NK-92 (cell line): ENCODE results near the gene OR51V1.
"Not testable (repeated sequence)": the region's sequence is repeated elsewhere in the genome, so short reads cannot be mapped to it uniquely, and the experiment has no call there.

Source experiments
- DNase-seq: peaks from one replicate; lab custom pipeline; 2025; ENCODE audit not compliant: unreplicated experiment; lab: John Stamatoyannopoulos, UW

OR51V1 gene, protein sequence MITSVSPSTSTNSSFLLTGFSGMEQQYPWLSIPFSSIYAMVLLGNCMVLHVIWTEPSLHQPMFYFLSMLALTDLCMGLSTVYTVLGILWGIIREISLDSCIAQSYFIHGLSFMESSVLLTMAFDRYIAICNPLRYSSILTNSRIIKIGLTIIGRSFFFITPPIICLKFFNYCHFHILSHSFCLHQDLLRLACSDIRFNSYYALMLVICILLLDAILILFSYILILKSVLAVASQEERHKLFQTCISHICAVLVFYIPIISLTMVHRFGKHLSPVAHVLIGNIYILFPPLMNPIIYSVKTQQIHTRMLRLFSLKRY

DNA sequence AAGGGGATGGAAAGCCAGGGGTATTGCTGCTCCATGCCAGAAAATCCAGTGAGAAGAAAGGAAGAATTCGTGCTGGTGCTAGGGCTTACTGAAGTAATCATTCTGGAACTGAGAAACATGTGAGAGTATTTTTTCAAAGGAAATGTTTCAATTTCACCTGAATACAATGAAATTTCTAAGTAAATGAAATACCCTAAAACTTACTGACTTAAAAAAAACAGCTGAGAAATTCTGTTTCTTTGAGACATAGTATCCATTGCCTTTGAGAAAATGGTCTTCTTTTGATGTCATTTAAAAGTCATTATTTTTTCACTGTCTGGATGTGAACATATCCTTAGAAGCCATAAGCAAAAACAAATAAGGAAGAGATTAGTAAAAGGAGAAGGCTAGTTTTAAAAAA, at the start of gene OR51V1:
OR51V1 (minus strand) TSS at position 101 of the 400 bp plus-strand sequence; CDS start at position 101, 0 bp downstream.
- DNase-seq = no peak

DNA sequence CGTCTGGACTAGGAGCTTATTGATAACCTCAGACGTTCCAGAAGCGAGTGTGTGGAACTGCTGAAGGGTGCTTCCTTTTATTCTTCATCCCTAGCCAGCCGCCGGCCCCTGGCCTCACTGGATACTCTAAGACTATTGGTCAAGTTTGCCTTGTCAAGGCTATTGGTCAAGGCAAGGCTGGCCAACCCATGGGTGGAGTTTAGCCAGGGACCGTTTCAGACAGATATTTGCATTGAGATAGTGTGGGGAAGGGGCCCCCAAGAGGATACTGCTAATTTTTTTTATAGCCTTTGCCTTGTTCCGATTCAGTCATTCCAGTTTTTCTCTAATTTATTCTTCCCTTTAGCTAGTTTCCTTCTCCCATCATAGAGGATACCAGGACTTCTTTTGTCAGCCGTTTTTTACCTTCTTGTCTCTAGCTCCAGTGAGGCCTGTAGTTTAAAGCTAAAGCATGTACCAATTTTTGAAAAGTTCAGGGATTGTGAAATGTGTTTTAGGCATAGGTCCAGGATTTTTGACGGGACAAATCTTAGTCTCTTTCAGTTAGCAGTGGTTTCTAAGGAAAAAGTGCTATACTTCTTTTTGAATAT, 49.4 kb upstream of the OR51V1 start, which contains the start of gene HBG1:
HBG1 (minus strand) TSS at position 51 of the 590 bp plus-strand sequence. CDS start 53 bp downstream, outside the sequence.
- not testable (repeated sequence) for DNase-seq

DNA sequence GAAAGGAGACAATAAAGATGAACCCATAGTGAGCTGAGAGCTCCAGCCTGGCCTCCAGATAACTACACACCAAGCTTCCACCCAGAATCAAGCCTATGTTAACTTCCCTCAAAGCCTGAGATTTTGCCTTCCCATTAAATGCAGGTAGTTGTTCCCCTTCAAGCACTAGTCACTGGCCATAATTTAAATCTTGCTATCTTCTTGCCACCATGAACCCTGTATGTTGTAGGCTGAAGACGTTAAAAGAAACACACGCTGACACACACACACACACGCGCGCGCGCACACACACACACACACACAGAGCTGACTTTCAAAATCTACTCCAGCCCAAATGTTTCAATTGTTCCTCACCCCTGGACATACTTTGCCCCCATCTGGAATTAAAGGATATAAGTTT, 48.0 kb upstream of the OR51V1 start:
- DNase-seq = not testable (repeated sequence)

DNA sequence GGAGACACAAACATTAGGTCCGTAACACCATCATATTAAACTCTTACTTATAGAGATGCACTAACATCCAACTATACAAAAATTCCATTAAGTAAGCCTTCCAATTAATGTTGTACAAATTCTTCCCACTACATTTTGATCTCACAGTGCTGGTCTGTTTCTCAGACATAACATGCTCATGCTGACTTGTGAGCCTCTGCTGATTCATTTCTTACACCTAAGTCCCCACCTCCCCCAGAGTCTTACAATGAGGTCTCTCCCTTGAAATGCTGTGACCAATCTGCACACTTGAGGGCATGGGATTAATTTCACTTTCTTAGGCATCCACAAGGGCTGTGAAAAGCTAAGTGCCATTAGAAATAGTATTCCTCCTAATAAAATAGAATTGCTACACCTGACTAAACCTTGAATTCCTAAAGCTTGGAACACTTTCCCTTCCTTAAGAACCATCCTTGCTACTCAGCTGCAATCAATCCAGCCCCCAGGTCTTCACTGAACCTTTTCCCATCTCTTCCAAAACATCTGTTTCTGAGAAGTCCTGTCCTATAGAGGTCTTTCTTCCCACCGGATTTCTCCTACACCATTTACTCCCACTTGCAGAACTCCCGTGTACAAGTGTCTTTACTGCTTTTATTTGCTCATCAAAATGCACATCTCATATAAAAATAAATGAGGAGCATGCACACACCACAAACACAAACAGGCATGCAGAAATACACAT, 47.1 kb upstream of the OR51V1 start:
- no peak for DNase-seq

DNA sequence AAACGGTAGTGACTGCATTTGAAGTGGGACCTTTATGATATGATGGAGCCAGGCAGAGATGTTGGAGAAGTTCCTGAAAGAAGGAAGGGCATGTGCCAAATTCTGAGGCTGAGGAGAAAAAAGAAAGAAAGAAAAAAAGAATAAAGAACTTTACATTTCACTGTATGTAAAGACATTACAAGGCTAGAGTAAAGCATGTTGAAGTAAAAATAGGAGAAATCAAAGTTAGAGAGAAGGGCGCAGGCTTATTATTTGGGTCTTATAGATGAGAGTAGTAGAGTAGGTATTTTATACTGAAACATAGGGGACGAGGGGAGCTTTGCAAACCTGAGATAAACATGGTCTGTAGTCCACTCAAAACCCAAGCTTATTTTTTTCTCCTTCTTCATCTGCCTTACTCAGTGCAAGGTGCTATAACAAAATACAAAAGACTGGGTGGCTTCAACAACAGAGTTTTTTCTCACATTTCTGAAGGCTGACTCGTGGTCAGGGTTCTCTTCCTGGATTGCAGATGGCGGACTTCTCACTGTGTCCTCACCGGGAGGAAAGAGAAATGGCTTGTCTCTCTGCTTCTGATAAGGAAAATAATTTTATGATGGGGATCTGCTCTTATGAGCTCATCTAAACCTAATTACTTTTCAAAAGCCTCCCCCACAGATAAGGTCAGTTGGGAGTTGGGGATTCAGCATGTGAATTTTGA, 46.4 kb upstream of the OR51V1 start:
- no peak for DNase-seq

DNA sequence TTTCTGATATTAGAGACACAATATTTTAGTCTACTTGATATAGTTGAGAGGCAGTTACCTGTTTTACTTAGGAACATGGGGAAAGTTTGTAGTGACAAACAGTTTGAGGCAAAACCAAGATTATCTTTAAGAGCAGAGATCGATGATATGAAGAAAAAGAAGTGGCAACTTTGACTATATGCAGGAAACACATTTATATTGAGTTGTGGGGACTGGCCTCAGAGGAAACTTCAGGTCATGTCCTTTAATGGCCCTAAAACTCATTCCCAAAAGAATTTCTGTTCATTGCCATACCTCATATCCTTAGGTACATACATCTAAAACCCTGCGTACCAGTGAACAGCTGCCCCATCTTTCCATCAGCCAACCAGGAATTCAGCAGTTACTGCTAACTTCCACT, 44.7 kb upstream of the OR51V1 start:
- DNase-seq = no peak

DNA sequence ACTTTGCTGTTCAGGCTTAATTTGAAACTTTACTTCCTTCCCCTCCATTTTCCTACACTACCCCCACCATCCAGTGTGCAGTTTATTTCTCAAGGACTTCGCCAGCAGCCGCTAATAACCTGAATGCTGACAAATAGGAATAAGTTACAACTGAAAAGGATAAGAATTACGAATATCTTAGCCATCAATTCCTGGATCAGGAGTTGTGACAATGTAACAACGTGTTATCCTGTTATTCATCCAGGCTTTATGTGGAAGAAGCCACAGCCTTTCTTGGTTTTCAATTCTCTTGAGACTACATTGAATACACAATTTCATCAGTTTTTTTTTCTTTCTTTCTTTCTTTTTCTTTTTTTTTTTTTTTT, 43.3 kb upstream of the OR51V1 start:
- no peak for DNase-seq

DNA sequence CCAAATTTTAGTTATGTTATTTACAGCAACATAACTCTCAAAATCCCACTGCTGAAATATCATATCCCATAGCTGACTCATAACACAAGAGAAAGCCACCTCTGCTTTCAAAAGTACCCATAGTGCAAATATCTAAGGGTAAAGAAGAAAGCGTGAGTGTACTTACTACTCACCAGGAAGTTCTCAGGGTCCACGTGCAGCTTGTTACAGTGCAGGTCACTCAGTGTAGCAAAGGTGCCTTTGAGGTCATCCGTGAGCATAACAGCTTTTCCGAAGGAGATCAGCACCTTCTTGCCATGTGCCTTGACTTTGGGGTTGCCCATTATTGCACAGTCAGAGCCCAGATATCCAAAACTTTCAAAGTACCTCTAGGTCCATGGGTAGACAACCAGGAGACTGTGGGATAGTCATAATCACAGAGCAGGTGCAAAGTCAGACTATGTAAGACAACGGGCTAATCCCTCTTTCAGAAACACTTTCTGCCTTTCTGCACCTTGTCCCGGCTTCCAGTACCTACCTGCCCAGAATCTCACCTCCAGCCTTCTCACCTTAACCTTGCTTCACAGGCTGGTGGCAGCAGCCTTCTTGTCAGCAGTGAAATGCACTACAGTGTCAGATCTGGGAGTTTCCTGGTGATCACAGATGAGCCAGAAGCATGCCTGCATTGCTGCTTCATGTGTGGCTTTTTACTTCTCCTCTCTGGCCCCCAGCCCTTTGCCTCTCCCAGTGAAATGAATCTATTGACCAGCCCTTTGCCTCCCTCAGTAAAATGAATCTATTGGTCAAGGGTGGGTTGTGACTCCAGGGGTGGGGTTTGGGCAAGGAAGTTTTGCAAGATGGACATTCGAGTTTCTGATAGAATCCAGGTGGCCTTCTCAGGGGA, 42.7 kb upstream of the OR51V1 start:
- DNase-seq = no peak

DNA sequence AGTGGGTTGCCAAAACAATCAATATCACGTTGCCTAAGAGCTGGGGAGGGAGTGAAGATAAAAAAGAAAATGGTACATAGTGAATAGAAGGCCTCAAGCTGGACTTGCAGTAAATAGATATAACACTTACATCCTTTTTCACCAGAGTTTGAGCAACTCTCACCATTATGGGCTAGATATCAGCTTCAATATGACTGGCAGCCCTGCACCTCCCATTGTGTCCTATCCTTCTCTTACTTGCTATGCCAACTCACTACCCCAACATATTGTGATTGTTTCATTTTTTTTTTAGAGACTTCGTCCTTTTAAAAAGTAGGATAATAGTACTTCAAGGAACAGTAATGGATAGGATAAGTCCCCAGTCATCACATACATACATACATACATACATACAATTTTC, 41.7 kb upstream of the OR51V1 start:
- no peak for DNase-seq

DNA sequence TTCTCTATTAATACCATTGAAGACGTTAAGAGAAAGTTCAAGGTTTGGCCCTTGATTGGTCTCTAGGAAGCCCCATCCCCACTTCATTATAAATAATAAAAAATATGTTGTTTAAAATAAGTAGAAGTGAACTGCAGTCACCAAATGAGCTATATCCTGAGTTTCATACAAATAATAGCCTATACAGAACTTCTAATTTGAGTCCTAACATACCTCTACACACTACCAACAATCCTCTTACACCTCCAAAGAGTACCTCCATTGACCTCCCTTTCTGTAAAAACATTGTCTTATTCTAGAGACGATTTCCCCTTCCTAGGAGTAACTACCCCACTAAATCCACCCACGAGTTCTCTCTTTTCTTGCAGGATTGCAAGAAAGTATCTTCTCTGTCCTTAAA, 41.0 kb upstream of the OR51V1 start:
- no peak for DNase-seq

DNA sequence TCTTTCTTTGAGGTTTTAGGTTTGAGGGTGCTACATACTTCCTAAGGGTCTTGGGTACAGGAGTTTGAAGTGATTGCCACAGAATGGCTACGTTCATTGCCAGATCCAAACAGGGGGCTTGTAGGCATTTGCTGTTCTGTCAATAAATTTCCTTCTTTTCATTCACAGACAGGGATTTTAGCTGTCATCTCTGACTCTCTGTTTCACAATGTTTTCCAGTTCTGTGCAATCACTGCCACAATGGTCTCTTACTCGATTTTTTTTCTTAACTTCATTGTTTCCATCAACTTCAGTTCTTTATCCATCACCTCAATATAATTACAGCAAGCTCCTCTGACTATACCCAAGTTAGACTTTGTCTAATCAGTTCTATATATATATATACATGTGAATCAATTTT, 40.0 kb upstream of the OR51V1 start:
- no peak for DNase-seq

DNA sequence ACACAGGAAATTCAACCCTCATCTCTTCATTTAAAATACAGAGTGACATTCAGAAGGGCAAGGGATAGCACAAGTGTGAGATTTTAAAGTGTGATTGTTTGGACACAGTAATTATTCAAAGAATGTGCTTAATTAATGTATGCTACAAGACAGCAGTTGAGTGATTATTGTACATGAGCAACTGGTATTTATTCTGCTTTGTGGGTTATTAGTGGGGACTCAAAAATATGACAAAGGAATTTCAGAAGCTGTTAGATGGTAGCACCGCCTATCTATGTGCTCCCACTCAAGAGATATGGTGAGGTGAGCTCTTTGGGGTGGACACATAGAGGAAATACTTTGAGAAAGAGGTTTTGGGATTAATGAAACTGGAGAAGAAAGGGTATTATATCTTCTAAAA, 39.6 kb upstream of the OR51V1 start:
- DNase-seq = no peak

DNA sequence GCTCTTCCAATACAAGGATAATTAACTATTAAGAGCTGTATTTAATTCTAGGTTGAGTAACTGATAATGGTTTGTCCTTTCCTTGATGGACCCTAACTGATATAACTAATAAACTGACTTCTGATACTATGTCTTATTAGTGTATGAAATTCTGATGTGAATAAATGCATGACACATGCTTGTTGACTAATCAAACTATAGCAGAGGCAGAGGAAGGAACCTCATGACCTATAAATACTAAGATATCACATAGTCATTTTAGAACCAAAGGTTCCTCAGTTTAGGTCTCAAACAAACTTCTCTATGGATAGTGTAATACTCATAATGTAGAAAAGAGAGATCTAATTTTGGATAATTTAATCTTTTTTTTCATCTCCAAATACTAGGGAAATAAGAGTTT, 38.6 kb upstream of the OR51V1 start:
- no peak for DNase-seq

DNA sequence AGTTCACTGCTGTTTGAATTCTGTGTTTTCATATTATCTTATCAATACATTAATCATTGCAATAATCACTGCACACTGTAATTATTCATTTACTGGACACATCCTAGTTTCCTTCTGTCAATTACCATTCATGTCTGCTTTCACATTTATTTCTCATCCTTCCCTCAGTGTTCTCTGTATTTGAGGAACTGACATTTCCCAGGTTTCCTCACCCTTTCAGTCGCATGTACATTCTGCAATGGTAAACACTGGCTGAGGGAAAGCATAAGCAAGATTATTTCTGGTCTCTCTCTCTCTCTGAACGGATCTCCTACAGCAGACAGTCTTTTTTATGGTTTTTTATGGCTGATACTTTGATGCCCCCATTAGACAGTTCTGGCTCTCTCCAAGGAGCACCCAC, 38.0 kb upstream of the OR51V1 start:
- DNase-seq = no peak

DNA sequence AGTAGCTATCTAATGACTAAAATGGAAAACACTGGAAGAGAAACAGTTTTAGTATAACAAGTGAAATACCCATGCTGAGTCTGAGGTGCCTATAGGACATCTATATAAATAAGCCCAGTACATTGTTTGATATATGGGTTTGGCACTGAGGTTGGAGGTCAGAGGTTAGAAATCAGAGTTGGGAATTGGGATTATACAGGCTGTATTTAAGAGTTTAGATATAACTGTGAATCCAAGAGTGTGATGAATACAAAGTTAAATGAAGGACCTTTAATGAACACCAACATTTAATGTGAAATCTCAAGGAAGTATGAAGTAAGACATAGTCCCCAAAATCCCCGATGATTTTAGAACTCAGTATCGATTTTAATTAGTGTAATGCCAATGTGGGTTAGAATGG, 36.9 kb upstream of the OR51V1 start:
- DNase-seq = no peak

DNA sequence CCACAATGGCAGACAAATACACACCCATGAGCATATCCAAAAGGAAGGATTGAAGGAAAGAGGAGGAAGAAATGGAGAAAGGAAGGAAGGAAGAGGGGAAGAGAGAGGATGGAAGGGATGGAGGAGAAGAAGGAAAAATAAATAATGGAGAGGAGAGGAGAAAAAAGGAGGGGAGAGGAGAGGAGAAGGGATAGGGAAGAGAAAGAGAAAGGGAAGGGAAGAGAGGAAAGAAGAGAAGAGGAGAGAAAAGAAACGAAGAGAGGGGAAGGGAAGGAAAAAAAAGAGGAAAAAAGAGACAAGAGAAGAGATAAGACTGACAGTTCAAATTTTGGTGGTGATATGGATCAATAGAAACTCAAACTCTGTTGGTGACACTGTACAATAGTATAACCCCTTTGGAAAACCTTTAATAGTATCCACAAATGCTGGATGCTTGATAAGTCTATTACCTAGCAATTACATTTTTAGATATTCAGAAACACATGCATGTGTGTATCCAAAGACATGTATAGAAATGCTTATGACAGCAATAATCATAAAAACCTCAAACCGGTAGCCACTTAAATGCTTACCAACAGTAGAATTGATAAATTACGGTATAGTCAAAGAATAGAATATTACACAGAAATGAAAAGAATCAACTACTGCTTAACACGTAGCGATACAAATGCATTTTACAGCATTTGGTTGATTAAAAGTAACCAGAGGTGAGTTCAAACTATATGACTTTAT, 35.0 kb upstream of the OR51V1 start:
- no peak for DNase-seq

DNA sequence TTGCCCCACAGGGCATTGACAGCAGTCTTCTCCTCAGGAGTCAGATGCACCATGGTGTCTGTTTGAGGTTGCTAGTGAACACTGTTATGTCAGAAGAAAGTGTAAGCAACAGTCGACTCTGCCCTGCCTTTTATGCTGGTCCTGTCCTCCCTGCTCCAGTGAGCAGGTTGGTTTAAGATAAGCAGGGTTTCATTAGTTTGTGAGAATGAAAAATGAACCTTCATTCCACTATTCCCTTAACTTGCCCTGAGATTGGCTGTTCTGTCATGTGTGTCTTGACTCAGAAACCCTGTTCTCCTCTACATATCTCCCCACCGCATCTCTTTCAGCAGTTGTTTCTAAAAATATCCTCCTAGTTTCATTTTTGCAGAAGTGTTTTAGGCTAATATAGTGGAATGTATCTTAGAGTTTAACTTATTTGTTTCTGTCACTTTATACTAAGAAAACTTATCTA, 33.9 kb upstream of the OR51V1 start, which contains the start of gene HBD:
HBD (minus strand) TSS at position 103 of the 454 bp plus-strand sequence; CDS start at position 53, 50 bp downstream.
- no peak for DNase-seq

DNA sequence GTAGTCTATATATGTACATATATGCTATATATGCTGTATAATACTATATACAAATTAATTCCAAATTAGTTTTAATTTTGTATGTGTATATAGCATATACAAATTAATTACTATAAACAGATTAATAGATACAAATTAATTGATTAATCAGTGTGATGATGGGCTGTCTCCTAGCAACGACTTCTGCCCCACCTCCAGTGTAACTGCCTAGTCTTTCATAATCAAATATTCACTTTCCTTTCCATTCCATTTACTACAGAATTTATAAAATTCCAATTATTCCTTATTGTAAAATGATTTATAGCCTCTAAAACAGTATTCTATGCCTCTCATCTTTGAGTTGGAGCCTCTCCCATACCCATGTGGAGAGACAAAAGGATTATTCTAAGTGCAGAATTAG, 32.8 kb upstream of the OR51V1 start:
- no peak for DNase-seq

DNA sequence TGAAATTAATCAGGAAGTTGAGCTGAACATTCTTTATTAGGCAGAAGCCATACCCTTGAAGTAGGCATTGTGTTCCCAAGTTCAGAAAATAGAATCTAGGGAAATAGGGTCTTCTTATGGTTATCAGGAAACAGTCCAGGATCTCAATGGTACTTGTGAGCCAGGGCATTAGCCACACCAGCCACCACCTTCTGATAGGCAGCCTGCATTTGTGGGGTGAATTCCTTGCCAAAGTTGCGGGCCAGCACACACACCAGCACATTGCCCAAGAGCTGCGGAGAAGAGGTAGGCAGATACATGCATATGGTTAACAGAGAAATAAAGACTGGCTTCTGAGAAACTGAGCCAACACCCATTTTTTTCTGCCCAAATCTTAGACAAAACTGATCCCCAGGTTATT, 32.3 kb upstream of the OR51V1 start:
- DNase-seq = no peak

DNA sequence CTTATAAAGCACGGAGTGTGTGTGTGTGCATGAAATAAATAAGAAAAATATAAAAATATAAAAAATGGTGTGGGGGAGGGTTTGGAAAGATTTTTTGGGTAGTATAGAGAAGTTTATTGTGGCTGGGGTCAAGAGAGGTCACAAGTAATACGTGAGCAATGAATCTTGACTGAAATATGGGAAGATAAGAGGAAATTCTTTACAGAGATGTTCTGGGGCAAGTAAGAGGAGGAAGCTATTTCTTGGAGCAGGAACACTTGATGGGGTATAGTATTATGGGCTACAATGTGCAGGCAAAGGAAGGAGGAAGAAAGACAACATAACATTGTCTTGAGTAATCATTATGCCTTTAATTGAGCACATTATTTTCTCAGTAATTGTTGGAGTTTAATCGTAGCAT, 31.7 kb upstream of the OR51V1 start:
- DNase-seq = no peak
